Measurements from ENCODE around the gene RNF32. TPM values are rescaled to one million over a fixed set of nuclear protein-coding genes. Genes with fewer than 3 reads are reported as not detected.

RNF32 gene
- polyA plus RNA-seq, 3 donors = 0.71 to 1.3 TPM; not detected in 1

GRCh38 chr7:156661637-156662036 is 21.1 kb downstream of the RNF32 start:
- H3K27ac ChIP-seq (ENCODE audit: low read depth, low read length) = no peak overlapping the region
- 80 to 86% (median 82%) methylated on average over 5 of the region's 5 CpGs for WGBS, 3 donors

GRCh38 chr7:156662277-156662676 is 21.7 kb downstream of the RNF32 start:
- no peak overlapping the region for H3K27ac ChIP-seq (ENCODE audit: low read depth, low read length)
- 79 to 86% (median 86%) methylated on average over 4 of the region's 4 CpGs for WGBS, 3 donors

- H3K27ac ChIP-seq (ENCODE audit: low read depth, low read length) = no peak overlapping the region
- 82 to 88% (median 84%) methylated on average over 4 of the region's 4 CpGs for WGBS, 3 donors
Observed at GRCh38 chr7:156665101-156665500, 24.5 kb downstream of the RNF32 start.

GRCh38 chr7:156666368-156667109 is 26.0 kb downstream of the RNF32 start:
- no peak overlapping the region for H3K27ac ChIP-seq (ENCODE audit: low read depth, low read length)
- WGBS, 3 donors = 67 to 73% (median 68%) methylated on average over 8 of the region's 8 CpGs

- no peak overlapping the region for H3K27ac ChIP-seq (ENCODE audit: low read depth, low read length)
- 49 to 91% (median 76%) methylated on average over 1 of the region's 1 CpG for WGBS, 3 donors
Observed at GRCh38 chr7:156667110-156667426, 26.5 kb downstream of the RNF32 start.

GRCh38 chr7:156668130-156668741 is 27.7 kb downstream of the RNF32 start:
- H3K27ac ChIP-seq (ENCODE audit: low read depth, low read length) = no peak overlapping the region
- 90 to 95% (median 95%) methylated on average over 11 to 13 of the region's 13 CpGs for WGBS, 3 donors

- 95 to 97% (median 96%) methylated on average over 19 of the region's 19 CpGs for WGBS, 3 donors
- H3K27ac ChIP-seq (ENCODE audit: low read depth, low read length) = no peak overlapping the region
Observed at GRCh38 chr7:156669035-156669828, 28.7 kb downstream of the RNF32 start.

GRCh38 chr7:156673454-156673853 is 32.9 kb downstream of the RNF32 start:
- WGBS, 3 donors = 94% methylated on average over 6 of the region's 6 CpGs
- H3K27ac ChIP-seq (ENCODE audit: low read depth, low read length) = no peak overlapping the region

GRCh38 chr7:156673902-156674301 is 33.3 kb downstream of the RNF32 start:
- 93 to 94% (median 94%) methylated on average over 9 of the region's 9 CpGs for WGBS, 3 donors
- no peak overlapping the region for H3K27ac ChIP-seq (ENCODE audit: low read depth, low read length)

GRCh38 chr7:156675721-156676120 is 35.1 kb downstream of the RNF32 start:
- H3K27ac ChIP-seq (ENCODE audit: low read depth, low read length) = no peak overlapping the region
- WGBS, 3 donors = 82 to 84% (median 83%) methylated on average over 9 of the region's 9 CpGs

GRCh38 chr7:156676263-156676662 is 35.7 kb downstream of the RNF32 start:
- H3K27ac ChIP-seq (ENCODE audit: low read depth, low read length) = no peak overlapping the region
- 83 to 97% (median 90%) methylated on average over 18 to 19 of the region's 19 CpGs for WGBS, 3 donors

GRCh38 chr7:156677374-156678054 is 36.9 kb downstream of the RNF32 start:
- no peak overlapping the region for H3K27ac ChIP-seq (ENCODE audit: low read depth, low read length)
- WGBS, 3 donors = 95 to 97% (median 96%) methylated on average over 9 of the region's 9 CpGs

GRCh38 chr7:156680281-156680680 is 39.7 kb downstream of the RNF32 start:
- H3K27ac ChIP-seq (ENCODE audit: low read depth, low read length) = no peak overlapping the region
- WGBS, 3 donors = 46 to 96% (median 92%) methylated on average over 1 of the region's 1 CpG

- no peak overlapping the region for H3K27ac ChIP-seq (ENCODE audit: low read depth, low read length)
- WGBS, 3 donors = 87 to 97% (median 93%) methylated on average over 2 of the region's 2 CpGs
Observed at GRCh38 chr7:156682928-156683327, 42.4 kb downstream of the RNF32 start.

GRCh38 chr7:156684251-156684650 is 43.7 kb downstream of the RNF32 start:
- 92 to 96% (median 92%) methylated on average over 10 of the region's 10 CpGs for WGBS, 3 donors
- no peak overlapping the region for H3K27ac ChIP-seq (ENCODE audit: low read depth, low read length)

GRCh38 chr7:156684661-156685060 is 44.1 kb downstream of the RNF32 start:
- no peak overlapping the region for H3K27ac ChIP-seq (ENCODE audit: low read depth, low read length)
- WGBS, 3 donors = 87 to 93% (median 93%) methylated on average over 4 of the region's 4 CpGs

- WGBS, 3 donors = 85 to 90% (median 87%) methylated on average over 5 of the region's 5 CpGs
- H3K27ac ChIP-seq (ENCODE audit: low read depth, low read length) = no peak overlapping the region
Observed at GRCh38 chr7:156691764-156692163, 51.2 kb downstream of the RNF32 start.

GRCh38 chr7:156692849-156693248 is 52.3 kb downstream of the RNF32 start:
- 75 to 97% (median 85%) methylated on average over 1 of the region's 1 CpG for WGBS, 3 donors
- H3K27ac ChIP-seq (ENCODE audit: low read depth, low read length) = no peak overlapping the region

GRCh38 chr7:156693627-156694026 is 53.1 kb downstream of the RNF32 start:
- WGBS, 3 donors = 90 to 98% (median 95%) methylated on average over 3 of the region's 3 CpGs
- no peak overlapping the region for H3K27ac ChIP-seq (ENCODE audit: low read depth, low read length)
